Activated CD8-positive, alpha-beta memory T cell treated with anti-CD3 and anti-CD28 coated beads for 24 hours (primary cell): ENCODE data around the gene HOTAIR.

Experiments
- DNase-seq: peaks from one replicate; pipeline ENCODE4 v3.0.0-alpha.2; 2020

Gene HOTAIR

DNA sequence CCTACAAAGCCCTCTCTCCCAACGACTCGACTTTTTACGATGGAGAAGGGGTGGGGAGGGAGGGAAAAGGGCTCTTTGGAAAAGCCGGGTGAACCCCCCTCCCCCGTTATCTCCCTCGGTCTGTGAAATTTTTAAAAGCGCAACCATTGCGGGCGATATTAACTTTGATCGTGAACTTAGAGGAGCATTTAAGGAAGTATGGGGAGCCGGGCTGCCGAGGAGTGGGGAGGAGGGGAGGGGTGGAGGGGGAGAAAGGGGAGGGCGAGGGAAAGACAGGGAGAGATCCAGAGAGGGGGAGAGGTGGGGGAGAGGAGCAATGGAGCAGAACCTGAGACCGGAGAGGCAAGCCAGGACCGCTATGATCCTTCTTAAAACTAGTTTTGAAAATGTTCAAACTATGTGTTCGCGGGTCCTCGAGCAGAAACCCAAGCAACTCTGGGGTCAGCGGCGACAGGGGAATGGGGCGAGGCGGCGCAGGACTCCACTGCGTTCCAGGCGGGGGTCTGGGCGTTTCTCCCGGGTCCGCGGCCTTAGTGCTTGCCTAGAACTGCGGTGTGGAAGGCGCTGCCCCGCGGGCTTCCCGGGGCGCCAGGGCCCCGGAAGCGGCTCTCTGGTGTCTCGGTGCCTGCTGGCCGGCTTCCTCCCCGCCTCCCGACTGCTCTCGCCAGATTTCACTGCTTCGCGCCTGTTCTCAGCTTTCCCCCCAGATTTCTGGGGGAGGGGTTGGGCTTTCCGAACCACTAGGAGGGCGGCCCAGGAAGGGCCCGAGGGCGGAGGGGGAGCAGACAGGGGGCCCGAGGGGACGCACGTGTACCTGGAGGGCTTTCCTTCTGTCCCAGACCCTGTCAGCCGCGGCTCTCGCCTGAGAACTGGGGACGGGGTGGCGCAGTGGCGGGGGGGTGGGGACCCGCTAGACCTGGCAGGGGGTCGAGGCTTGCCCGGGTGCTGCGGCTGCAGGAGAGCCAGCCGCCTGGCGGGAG, at the start of gene HOTAIR:
Gene HOTAIR (minus strand): TSS at position 871 of the 980 bp plus-strand sequence.
- DNase-seq: peak; percentile 70

DNA sequence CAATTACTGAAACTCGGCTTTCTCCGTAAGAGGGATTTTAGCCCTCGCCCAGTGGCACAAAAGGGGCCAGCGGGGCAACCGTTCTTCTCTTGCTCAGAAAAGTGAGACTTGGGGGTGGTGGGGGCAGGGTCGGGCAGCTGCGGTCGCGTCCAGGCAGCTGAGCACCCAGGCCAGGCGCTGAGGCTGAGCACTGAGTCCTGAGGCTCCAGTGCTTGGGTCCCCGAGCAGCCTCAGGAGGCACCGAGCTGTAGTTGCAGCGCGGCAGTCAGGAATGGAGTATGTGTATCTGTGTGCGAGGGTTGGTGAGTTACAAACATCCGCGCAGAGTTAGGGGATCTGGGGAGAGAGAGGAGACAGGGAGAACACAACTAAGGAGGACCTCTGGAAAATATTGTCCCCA, 49.4 kb upstream of the HOTAIR start:
- no peak for DNase-seq

DNA sequence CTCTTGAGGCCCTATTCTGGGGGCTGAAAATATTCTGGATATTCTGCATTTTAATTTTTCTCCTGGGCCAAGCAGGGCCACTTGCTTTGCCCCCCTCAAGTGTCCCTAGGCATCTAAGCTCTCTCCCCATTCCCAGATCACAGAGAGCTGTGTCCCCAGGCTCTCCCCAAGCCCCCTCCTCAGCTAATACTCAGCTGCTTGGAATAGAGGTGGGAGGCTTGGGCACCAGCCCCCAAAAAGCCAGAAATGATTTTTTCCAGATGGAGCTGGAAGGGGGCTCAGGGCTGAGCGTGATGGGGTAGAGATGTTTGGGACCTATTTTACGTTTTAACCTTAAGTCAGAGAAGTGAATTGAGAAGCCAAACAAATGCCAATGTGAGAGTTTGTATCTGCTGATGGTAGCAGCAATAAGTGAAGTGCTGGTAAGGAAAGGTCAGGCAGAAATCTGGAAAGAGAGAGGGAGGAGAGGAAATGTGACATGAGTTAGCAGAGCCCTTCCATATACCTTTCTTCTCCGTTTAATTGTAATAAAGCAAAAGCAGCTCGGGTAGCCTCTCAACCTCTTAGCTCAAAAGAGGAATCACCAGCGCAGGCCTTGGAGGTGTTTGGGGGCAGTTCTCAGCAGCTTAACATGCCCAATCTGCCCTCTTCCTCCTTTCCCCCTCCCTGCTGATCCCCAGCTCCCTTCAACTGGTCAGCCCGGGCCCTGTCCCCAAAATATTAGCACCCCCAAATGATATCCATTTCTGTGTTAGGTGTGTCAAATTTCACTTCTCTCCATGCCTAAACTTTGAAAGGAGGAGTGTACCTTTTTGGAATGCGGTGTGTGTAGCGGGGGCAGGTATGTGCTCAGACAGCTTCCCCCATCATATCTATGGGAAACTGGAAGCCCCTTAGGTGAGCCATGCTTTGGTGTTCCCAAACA, 48.5 kb upstream of the HOTAIR start:
- no peak for DNase-seq

DNA sequence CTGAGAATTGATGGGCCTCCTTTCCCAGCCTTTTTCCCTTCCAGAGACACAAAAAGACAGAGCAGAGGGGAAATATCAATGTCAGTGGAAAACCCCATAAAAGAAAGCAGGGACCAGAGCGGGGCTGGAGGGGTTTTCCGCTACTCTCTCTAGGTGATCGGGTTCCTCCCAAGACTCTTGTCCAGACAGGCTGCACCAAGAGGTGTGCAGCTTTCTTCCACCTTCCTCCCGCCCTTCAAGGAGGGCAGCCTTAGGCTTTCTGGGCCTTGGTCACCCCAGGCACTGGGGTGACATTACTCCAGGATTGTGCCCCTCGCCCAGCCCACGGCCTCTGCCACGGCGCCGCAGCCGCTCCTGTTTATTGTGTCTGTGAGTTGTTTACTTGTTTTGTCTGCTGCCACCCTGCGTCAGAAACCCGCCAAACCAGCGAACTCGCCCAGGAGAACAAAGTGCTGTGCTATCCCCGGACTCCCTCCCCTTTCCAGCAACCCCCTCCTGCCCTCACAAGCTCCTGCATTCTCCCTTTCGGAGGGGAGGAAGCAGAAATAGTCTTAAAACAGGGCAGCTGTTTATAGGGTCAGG, 46.8 kb upstream of the HOTAIR start:
- DNase-seq: no peak

DNA sequence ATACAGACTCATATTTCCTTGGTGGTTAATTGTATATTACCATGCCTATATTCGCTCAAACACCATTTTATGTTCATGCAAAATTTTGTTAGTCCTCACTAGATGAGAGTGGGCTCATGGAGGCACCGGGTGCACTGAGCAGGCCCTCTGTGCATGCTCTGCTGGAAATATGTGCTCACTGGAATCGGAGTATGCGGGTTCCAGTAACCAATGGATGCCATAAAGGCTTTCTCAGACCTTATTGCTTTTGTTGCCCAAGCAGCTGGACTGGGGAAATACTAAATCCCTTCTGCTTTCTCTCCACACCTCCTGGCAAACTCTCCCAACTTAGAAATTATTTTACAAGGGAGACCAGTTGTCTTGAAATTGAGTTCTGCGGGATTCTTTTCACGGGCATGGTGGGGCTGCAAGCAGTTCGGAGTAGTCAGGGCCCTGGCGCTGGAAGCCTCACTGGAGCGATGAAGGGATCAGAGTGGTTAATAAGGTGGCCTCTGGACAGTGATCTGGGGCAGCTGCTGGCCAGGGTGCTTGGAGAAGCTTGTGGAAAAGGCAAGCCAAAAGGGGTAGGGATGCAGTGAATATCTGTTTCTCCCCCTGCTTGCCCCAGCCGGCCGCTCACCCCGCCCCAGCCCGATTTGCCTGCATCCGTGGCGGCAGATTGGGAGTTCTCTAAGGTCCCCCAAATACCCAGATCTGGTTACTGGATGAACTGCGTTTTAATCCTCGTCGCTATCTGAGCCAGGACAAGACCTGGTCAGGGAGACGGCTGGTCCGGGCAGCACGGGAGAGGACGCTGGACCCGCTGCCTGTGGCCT, 46.0 kb upstream of the HOTAIR start:
- no peak for DNase-seq

DNA sequence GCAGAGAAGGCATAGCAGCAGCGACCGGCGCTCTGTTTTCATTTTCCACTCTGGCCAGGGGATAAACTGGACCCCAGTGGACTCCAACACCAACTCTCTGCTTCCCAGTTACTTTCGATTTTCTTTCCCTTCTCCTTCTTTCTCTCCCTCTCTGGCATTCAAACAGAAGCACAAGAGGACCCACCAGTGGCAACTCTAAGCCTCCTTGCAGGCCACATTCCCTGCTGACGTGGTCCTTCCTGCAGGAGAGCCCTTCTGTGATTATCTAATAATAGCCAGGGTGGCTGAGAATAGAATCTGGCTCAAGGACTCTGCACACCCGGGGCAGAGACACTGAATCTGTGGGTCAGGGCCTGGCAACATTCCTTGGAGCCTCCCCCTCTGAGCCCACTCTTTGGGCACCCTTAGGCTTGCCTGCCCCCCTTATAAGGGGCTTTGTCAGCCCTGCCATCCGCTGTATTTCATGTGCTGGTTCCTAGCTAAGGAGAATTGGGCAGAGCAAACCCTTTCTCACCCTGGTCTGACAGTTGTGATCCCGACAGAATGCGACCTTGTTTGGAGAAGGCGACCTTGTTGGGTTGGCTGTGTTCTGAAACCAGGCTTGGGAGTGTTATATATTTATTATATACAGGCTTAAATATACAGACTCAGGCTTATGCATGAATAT, 45.3 kb upstream of the HOTAIR start:
- DNase-seq: no peak

DNA sequence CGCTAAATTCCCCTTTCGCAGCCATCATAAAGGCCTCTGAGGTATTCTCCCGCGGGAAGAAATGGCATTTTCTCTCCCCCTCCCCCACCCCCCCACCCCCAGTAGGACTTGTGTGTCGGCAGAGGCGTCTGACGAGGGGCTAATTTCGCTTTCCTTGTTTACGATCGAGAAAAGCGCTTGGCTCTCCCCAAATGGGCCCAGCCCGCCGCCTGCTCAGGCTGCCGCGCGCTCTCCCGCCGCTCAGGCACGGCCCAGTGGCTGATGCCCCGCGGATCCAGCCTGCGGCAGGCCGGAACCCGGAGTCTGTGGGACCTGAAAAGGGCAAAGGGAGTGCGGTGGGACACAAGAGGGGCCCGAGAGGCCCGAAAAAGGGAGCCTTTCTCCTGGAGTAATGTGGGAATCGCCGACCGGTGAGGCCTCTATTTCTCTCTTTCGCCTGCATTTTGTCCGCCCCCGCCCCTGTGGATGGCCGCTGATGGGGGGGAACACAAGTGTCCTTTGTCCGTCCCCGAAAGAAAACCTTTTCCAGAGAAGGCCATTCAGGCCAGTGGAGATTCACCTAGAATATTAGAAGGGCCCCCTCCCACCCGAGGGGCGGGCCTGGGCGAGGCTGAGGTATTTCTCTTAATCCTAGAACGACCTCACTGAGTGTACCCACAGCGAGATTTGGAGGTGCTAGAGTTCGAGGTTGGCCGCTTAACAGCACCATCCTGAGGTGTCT, 44.5 kb upstream of the HOTAIR start:
- no peak for DNase-seq

DNA sequence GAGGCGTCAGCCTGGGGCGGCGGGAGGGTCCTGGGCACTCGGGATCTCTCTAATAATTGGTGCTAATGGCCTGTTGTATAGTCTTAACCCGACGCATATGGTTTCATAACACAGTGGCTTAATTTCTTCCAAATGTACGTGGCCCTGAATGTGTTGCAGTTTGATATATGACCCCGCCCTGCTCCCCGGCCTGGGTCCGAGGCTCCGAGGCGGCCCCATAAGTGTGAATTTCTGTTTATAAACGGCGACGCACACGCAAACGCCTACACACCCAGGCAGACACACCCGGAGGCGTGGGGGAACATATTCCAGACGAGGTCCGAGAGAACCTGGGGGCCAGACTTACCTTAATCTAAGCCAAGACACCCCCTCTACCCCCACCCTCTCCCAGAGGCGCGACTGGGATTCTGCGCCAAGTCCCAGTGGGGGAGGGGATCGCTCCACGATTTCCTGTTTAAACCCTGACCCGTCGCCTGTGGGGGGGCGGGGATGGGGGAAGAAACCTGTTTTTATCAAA, 43.8 kb upstream of the HOTAIR start:
- DNase-seq: no peak

DNA sequence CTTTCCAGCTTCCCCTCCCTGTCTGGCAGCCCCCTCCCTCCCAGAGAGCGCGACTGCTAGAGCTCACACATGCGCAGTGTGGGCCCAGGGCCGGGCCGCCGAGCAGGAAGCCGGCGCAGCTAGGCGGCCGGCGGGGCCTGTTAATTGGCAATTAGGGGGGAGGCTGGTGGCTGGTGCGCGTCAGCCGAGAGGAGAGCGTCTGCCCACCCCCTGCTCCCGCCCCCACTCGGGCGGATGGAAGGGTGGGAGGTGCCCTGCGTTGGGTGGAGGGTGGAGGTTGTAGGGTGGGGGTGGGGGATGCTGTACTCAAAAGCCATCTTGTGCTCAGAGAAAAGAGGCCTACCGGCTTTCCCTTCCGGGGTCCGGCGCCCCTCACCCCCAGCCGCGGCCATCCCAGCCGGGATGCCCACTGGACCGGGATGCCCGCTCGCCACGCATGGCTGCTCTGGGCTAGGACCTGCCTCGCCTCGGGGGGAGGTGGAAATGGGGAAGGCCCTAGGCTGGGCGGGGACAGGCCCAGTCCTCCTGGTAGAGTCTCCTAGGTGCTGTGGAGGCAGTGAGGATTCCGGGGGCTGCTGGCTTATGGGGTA, 43.2 kb upstream of the HOTAIR start:
- peak; percentile 89 for DNase-seq

DNA sequence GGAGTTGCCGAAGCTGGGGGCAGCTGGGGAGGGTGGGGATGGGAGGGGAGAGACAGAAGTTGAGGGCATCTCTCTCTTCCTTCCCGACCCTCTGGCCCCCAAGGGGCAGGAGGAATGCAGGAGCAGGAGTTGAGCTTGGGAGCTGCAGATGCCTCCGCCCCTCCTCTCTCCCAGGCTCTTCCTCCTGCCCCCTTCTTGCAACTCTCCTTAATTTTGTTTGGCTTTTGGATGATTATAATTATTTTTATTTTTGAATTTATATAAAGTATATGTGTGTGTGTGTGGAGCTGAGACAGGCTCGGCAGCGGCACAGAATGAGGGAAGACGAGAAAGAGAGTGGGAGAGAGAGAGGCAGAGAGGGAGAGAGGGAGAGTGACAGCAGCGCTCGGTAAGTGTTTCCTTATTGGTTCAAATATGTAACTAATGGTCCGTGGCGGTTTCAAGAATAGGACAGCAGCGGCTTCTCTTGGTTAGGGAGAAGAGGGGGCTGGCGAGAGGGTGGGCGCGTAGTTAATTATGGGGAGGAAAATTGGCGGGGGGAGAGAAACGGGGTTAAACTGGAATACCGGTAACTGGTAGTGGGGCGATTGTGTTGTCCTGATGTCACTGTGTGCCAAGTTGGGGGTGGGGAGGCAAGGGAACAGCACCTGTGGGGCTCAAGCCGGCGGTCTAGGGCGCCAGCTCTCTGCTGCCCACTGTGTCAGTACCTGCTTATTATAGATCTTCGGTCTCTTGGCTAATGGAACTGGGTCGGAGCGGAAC, 42.5 kb upstream of the HOTAIR start:
- DNase-seq: no peak

DNA sequence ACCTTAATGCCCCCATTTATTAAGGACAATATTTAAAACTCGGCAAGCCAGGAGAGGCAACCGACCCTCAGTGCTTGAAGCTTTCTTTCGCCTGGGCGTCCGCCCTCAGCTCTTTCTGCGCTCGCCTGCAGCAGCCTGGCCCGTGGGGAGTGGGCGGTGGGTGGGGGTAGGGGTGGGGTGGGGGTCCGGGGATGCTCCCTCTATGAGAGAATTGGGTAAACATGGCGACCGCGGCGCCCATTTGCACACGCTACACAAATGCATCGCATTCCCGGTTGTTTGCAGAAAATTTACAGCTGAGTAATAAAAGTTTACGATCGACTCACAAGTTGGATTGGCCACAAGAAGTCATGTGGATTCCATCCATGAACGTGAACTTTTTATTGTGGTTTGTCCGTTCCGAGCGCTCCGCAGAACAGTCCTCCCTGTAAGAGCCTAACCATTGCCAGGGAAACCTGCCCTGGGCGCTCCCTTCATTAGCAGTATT, 41.8 kb upstream of the HOTAIR start:
- DNase-seq: no peak

DNA sequence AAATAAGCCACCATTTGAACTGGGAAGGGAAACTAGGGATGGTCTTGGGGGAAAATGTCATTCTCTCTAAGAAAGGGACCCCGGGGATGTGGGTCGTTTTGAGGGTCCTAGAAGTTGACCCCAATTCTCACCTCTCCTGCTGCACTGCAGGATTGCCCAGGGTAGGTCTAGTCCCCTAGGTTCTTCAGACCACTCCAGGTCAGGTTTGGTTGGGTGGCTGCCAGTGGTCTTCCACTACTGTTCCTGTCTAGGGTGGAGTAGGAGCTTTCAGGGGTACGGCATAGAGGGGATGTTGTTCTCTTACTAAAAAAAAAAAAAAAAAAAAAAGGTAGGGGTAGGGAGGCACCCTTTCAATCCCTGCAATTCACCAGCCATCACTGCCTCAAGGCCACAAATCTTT, 41.3 kb upstream of the HOTAIR start:
- no peak for DNase-seq

DNA sequence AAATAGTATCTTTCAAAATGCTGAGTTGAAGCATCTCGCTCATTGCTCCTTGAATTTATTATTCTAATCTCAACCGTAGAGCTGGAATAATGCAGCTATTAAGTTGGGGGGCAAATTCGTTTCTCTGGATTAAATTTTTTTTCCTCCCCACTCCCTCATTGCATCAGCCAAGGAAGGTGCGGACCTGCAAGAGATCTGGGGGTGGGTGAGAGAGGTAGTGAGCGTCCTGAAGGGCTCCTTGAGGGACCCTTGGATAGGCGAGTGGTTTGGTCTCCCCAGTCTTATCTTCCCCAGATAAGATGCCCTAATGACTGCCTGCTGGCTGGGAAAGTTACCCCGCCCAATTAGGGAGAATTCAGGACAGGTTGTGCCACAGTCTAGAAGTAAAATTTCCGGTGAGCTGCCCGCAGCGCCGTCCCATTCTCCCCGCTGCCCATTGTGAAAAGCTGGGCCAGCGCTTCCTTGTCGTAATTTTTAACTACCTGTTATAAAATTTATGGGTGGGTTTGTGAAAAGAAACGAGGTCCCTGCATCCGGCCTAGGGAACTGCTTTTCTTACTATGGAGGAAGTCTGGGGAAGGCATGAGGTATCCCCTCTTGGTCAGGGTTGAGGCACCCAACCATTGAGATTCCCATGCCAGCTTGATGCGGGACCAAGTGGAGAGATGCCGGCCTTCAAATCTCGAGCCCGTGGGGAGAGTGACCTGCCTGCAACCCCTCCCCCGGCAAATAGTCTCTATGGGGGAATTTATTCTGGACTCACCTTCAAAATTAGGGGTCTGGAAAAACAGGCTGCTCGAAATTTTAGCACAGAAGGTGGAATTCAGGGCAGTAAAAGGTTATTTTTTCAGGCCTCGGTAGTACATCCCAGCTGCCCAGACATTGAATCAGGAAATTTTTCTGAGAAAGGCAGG, 40.5 kb upstream of the HOTAIR start:
- DNase-seq: no peak

DNA sequence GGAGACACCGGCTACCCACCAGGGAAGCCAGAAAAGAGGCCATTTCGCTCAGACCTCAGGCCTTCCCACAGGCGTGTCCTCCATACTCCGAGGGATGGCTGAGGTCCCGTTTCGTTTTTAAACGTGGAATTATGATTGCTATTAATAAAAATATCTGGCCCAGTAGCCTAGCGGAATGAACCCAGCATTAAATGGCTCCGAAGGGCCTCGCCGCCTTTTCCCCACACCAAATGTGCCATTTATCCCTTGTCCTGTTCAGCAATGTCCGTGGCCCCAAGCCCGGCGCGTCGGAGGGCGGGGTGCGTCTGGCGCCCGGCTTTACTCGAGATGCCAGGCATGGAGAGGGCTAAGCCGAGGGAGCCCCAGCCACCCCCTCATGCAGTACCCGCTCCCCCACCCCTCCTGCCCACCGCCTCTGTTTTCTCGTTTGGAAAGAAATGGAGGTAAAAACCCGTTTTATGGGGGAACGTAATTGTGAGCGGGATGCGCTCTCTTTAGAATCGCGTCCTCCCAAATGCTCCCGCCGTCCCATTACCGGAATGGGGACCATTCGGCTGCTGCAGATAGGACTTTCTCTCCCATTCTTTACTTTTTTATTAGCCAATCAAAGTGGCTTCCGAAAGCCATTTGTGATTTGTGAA, 39.7 kb upstream of the HOTAIR start:
- DNase-seq: no peak

DNA sequence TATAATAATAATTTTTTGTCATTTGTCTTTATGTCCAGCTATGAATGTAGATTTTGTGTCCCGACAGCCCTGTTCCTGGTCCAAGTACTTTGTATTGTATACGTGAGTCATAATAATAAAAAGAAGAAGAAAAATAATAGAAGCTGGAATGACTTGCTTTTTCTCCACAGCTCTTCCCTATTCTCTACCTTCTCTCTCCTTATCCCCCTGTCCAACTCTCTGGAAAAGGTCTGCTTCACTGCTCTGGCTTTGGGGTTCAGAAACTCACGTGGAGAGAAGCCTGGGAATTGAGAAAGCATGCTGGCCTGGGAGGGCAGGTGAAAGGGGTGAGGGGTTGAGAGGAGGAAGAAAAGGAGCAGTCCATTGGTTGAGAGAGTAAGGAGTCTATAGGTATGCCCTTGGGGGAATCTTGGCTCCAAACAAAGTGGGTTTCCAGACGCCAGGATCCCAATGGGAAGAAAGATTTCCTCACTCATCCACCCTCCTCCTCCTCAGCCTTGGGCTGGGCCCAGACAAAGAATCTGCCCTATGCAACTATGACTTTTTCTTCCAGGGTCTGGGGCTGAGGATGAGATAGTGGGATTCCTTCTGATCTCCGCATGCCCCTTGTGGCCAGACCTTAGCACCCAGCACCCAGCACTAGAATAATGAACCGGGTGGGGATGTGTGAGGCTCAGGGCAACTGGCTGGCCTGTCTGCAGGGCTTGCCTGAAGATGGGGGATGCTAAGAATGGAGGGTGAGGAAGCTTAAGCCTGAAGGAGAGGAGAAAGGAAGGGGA, 38.1 kb upstream of the HOTAIR start:
- DNase-seq: no peak

DNA sequence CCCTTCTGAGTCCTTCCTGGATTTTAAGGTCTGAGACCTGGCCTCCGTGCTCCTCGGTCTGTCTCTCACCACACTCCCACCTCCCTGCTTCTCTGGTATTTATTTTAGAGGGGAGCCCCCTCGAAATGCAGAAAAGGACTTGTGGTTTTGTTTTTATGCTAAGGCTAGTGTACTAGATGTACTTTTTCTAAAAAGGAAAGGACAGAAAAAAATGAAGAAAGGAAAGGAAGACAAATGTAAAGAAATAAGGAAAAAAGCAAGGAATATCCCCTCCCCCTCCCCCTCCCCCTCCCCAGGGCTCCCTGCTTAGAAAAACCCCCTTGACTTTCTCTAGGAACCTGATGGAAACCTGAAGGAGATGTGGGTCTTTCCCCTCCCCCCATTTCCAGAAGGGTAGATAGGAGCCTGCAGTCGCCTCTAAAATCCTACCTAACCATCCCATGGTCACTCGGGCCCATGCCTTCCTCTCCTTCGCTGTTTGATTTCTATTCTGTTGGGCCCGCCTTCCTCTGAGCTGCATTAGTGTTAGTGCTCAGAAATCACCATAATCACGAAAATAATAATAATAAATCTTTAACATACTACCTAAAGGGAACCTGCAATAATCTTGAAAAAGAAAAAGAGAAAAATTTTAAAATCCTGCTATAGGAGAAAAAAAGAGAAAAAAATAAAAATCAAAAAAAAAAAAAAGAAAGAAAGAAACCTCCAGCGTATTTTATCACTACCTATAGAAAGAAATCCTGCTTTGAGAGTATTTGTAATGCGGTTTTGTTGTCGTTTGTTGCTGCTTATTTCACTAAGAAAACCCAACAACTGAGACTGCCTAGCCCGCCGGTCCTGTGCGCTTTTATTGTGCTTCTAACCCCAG, 37.1 kb upstream of the HOTAIR start:
- DNase-seq: no peak
